GM23338 (cell line): ENCODE data around the gene KRT7. TPM values are rescaled to one million over a fixed set of nuclear protein-coding genes. Genes with fewer than 3 reads are reported as not detected.

Experiments
- ATAC-seq: fragments of 200-7000 bp; cut with Tn5 transposase; 3 replicates; pipeline ENCODE4 v1.9.1; 2020
- DNase-seq: peaks from one replicate; pipeline ENCODE4 v3.0.0-alpha.2; 2015; ENCODE audit warnings: low spot score
- H2AFZ ChIP-seq: fragments of 200-600 bp; sonication (generic); 2 replicates; pipeline ENCODE4 v1.8.0; 2016; ENCODE audit warnings: antibody characterized with exemption, mild to moderate bottlenecking, moderate library complexity
- H3F3A ChIP-seq: fragments of 200-600 bp; sonication (generic); replicated peaks from 2 replicates; pipeline ENCODE4 v1.8.0; 2017; ENCODE audit warnings: antibody characterized with exemption, mixed run types, low read depth
- H3K27ac ChIP-seq: fragments of 200-600 bp; sonication (generic); 2 replicates; pipeline ENCODE4 v1.6.1; 2016; ENCODE audit warnings: low read depth
- H3K27me3 ChIP-seq: fragments of 200-600 bp; sonication (generic); 2 replicates; pipeline ENCODE4 v1.8.0; 2016; ENCODE audit warnings: mild to moderate bottlenecking, mixed run types, moderate library complexity; ENCODE audit not compliant: insufficient read depth
- H3K36me3 ChIP-seq: fragments of 200-600 bp; sonication (generic); 2 replicates; pipeline ENCODE4 v1.8.0; 2016; ENCODE audit warnings: mild to moderate bottlenecking; ENCODE audit not compliant: insufficient read depth
- H3K4me1 ChIP-seq: fragments of 200-600 bp; sonication (generic); 2 replicates; pipeline ENCODE4 v1.8.0; 2016; ENCODE audit warnings: mild to moderate bottlenecking, moderate library complexity; ENCODE audit not compliant: insufficient read depth
- H3K4me2 ChIP-seq: fragments of 200-600 bp; sonication (generic); 2 replicates; pipeline ENCODE4 v1.7.1; 2017; ENCODE audit warnings: mixed run types
- H3K4me3 ChIP-seq: fragments of 200-600 bp; sonication (generic); 2 replicates; pipeline ENCODE4 v1.6.1; 2016; ENCODE audit warnings: mixed run types
- H3K79me2 ChIP-seq: fragments of 200-600 bp; sonication (generic); replicated peaks from 2 replicates; pipeline ENCODE4 v1.8.0; 2017; ENCODE audit warnings: mild to moderate bottlenecking; ENCODE audit not compliant: insufficient read depth
- H3K9me2 ChIP-seq: fragments of 200-600 bp; sonication (generic); 2 replicates; pipeline ENCODE4 v1.8.0; 2017; ENCODE audit not compliant: insufficient read depth
- H4K20me1 ChIP-seq: fragments of 200-600 bp; sonication (generic); replicated peaks from 2 replicates; pipeline ENCODE4 v1.8.0; 2017; ENCODE audit warnings: mild to moderate bottlenecking; ENCODE audit not compliant: insufficient read depth
- H3K27ac Mint-ChIP-seq: 2 replicates; pipeline ENCODE4 v1.8.0; 2020; ENCODE audit warnings: inconsistent platforms, mild to moderate bottlenecking, moderate library complexity, mixed read lengths
- H3K27me3 Mint-ChIP-seq: 3 replicates; pipeline ENCODE4 v1.8.0; 2022; ENCODE audit warnings: low read depth, mild to moderate bottlenecking, moderate library complexity, mixed read lengths, inconsistent platforms; ENCODE audit not compliant: insufficient read depth, poor library complexity
- H3K36me3 Mint-ChIP-seq: 3 replicates; pipeline ENCODE4 v1.8.0; 2021; ENCODE audit warnings: low read depth, mild to moderate bottlenecking, inconsistent platforms, moderate library complexity, mixed read lengths
- H3K4me1 Mint-ChIP-seq: 3 replicates; pipeline ENCODE4 v1.8.0; 2020; ENCODE audit warnings: mild to moderate bottlenecking, inconsistent platforms, mixed read lengths
- H3K4me3 Mint-ChIP-seq: 3 replicates; pipeline ENCODE4 v1.8.0; 2021; ENCODE audit warnings: moderate library complexity, mild to moderate bottlenecking, inconsistent platforms, mixed read lengths
- H3K9me3 Mint-ChIP-seq: 3 replicates; pipeline ENCODE4 v1.8.0; 2020; ENCODE audit warnings: moderate library complexity, mild to moderate bottlenecking, inconsistent platforms, mixed read lengths
- EZH2 ChIP-seq: fragments of 200-600 bp; sonication (generic); IDR thresholded peaks from one replicate; pipeline ENCODE4 v1.8.0; 2017; ENCODE audit warnings: antibody characterized with exemption, mild to moderate bottlenecking, low read depth; ENCODE audit not compliant: unreplicated experiment
- EZH2phosphoT487 ChIP-seq: fragments of 200-600 bp; sonication (generic); IDR thresholded peaks from one replicate; pipeline ENCODE4 v1.8.1; 2018; ENCODE audit warnings: antibody characterized with exemption; ENCODE audit not compliant: unreplicated experiment
- JUNB ChIP-seq: IDR thresholded peaks from one replicate; pipeline ENCODE4 v1.6.1; 2016; ENCODE audit warnings: antibody characterized with exemption; ENCODE audit not compliant: unreplicated experiment
- NANOG ChIP-seq: IDR thresholded peaks from 2 replicates; pipeline ENCODE4 v1.6.1; 2016; ENCODE audit warnings: antibody characterized with exemption, borderline replicate concordance
- STAT1 ChIP-seq: IDR thresholded peaks from one replicate; pipeline ENCODE4 v1.6.1; 2016; ENCODE audit warnings: antibody characterized with exemption; ENCODE audit not compliant: unreplicated experiment
- ZNF331 ChIP-seq: fragments of 250-450 bp; sonication (Bioruptor Pico); IDR thresholded peaks from 2 replicates; pipeline ENCODE4 v1.5.0; 2020; ENCODE audit warnings: low read depth, mild to moderate bottlenecking, moderate library complexity
- polyA plus RNA-seq: library from polyadenylated mRNA; unstranded; fragments of >200 nt; fragmentation: Nextera tagmentation; extraction: Ambion mirVana; gene quantifications from 2 replicates; pipeline ENCODE4 v1.2.1, GENCODE V29; 2016
- total RNA-seq: library from RNA; depleted of rRNA; stranded (reverse); fragments of >200 nt; shearing (Covaris generic); gene quantifications from 2 replicates; pipeline ENCODE4 v1.2.3, GENCODE V29; 2014
- TF ChIP-seq, protein P1 (sequence below), 2 experiments: fragments of 200-600 bp in 1 of 2; sonication (generic) in 1 of 2; conservative IDR thresholded peaks; 2 replicates each; pipeline versions ENCODE4 v1.5.1 to v1.6.1; 2016 to 2017; ENCODE audit warnings: antibody characterized with exemption in 2 of 2, low read depth in 2 of 2, mild to moderate bottlenecking in 2 of 2, moderate library complexity in 1 of 2
- TF ChIP-seq, protein P2 (sequence below): IDR thresholded peaks from one replicate; pipeline ENCODE4 v1.6.1; 2018; ENCODE audit warnings: antibody characterized with exemption; ENCODE audit not compliant: unreplicated experiment
- TF ChIP-seq, protein P3 (sequence below): fragments of 250-450 bp; sonication (Bioruptor Pico); IDR thresholded peaks from 2 replicates; pipeline ENCODE4 v1.5.0; 2020; ENCODE audit warnings: mild to moderate bottlenecking, moderate library complexity

Gene KRT7
- total and polyA plus RNA-seq, 2 experiments from 2014 or later: 6.5 to 9.4 TPM

DNA sequence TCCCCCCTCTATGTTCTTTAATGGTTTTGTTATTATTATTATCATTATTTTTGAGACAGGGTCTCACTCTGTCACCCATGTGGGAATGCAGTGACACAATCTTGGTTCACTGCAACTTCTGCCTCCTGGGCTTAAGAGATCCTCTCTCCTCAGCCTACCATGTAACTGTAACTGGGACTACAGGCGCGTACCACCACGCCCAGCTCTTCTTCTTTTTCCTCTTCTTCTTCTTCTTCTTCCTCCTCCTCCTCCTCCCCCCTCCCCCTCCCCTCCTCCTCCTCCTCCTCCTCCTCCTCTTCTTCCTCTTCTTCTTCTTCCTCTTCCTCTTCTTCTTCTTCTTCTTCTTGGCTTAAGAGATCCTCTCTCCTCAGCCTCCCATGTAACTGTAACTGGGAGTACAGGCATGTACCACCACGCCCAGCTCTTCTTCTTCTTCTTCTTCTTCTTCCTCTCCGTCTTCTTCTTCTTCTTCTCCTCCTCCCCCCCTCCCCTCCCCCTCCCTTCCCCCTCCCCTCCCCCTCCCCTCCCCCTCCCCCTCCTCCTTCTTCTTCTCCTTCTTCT, 5.4 kb upstream of the KRT7 start:
- Mint-ChIP-seq H3K4me1 (peaks cover 24% of the 10 kb centered on the region), H3K36me3 (no peaks in the 10 kb centered on the region), H3K27me3 (peaks cover 26% of the 10 kb centered on the region), H3K9me3 (no peaks in the 10 kb centered on the region), H3K4me3 (no peak overlapping the region), H3K27ac (no peak overlapping the region)
- Histone ChIP-seq H3K27me3 (peaks cover 18% of the 10 kb centered on the region), H3K27ac (no peak overlapping the region), H3K9me2 (no peaks in the 10 kb centered on the region), H2AFZ (no peak overlapping the region), H3K36me3 (no peaks in the 10 kb centered on the region), H3K4me1 (peaks cover 12% of the 10 kb centered on the region), H3K79me2 (no peaks in the 10 kb centered on the region), H3K4me2 (no peak overlapping the region), H3K4me3 (no peak overlapping the region), H4K20me1 (no peaks in the 10 kb centered on the region), H3F3A (no peaks in the 10 kb centered on the region)
- DNase-seq (no peak), ATAC-seq (no peak)
- no peak for TF ChIP-seq STAT1
- TF ChIP-seq, protein P1, sequence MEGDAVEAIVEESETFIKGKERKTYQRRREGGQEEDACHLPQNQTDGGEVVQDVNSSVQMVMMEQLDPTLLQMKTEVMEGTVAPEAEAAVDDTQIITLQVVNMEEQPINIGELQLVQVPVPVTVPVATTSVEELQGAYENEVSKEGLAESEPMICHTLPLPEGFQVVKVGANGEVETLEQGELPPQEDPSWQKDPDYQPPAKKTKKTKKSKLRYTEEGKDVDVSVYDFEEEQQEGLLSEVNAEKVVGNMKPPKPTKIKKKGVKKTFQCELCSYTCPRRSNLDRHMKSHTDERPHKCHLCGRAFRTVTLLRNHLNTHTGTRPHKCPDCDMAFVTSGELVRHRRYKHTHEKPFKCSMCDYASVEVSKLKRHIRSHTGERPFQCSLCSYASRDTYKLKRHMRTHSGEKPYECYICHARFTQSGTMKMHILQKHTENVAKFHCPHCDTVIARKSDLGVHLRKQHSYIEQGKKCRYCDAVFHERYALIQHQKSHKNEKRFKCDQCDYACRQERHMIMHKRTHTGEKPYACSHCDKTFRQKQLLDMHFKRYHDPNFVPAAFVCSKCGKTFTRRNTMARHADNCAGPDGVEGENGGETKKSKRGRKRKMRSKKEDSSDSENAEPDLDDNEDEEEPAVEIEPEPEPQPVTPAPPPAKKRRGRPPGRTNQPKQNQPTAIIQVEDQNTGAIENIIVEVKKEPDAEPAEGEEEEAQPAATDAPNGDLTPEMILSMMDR (conservative IDR thresholded peaks at IDR 0.05; ENCODE audit: low read depth in 2 of 2): no peak
- no peak for TF ChIP-seq ZNF331 (CRISPR knock-in tag)
- TF ChIP-seq JUNB: no peak
- no peak for TF ChIP-seq EZH2phosphoT487
- TF ChIP-seq, protein P2, sequence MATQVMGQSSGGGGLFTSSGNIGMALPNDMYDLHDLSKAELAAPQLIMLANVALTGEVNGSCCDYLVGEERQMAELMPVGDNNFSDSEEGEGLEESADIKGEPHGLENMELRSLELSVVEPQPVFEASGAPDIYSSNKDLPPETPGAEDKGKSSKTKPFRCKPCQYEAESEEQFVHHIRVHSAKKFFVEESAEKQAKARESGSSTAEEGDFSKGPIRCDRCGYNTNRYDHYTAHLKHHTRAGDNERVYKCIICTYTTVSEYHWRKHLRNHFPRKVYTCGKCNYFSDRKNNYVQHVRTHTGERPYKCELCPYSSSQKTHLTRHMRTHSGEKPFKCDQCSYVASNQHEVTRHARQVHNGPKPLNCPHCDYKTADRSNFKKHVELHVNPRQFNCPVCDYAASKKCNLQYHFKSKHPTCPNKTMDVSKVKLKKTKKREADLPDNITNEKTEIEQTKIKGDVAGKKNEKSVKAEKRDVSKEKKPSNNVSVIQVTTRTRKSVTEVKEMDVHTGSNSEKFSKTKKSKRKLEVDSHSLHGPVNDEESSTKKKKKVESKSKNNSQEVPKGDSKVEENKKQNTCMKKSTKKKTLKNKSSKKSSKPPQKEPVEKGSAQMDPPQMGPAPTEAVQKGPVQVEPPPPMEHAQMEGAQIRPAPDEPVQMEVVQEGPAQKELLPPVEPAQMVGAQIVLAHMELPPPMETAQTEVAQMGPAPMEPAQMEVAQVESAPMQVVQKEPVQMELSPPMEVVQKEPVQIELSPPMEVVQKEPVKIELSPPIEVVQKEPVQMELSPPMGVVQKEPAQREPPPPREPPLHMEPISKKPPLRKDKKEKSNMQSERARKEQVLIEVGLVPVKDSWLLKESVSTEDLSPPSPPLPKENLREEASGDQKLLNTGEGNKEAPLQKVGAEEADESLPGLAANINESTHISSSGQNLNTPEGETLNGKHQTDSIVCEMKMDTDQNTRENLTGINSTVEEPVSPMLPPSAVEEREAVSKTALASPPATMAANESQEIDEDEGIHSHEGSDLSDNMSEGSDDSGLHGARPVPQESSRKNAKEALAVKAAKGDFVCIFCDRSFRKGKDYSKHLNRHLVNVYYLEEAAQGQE: no peak
- TF ChIP-seq NANOG: no peak
- TF ChIP-seq, protein P3, sequence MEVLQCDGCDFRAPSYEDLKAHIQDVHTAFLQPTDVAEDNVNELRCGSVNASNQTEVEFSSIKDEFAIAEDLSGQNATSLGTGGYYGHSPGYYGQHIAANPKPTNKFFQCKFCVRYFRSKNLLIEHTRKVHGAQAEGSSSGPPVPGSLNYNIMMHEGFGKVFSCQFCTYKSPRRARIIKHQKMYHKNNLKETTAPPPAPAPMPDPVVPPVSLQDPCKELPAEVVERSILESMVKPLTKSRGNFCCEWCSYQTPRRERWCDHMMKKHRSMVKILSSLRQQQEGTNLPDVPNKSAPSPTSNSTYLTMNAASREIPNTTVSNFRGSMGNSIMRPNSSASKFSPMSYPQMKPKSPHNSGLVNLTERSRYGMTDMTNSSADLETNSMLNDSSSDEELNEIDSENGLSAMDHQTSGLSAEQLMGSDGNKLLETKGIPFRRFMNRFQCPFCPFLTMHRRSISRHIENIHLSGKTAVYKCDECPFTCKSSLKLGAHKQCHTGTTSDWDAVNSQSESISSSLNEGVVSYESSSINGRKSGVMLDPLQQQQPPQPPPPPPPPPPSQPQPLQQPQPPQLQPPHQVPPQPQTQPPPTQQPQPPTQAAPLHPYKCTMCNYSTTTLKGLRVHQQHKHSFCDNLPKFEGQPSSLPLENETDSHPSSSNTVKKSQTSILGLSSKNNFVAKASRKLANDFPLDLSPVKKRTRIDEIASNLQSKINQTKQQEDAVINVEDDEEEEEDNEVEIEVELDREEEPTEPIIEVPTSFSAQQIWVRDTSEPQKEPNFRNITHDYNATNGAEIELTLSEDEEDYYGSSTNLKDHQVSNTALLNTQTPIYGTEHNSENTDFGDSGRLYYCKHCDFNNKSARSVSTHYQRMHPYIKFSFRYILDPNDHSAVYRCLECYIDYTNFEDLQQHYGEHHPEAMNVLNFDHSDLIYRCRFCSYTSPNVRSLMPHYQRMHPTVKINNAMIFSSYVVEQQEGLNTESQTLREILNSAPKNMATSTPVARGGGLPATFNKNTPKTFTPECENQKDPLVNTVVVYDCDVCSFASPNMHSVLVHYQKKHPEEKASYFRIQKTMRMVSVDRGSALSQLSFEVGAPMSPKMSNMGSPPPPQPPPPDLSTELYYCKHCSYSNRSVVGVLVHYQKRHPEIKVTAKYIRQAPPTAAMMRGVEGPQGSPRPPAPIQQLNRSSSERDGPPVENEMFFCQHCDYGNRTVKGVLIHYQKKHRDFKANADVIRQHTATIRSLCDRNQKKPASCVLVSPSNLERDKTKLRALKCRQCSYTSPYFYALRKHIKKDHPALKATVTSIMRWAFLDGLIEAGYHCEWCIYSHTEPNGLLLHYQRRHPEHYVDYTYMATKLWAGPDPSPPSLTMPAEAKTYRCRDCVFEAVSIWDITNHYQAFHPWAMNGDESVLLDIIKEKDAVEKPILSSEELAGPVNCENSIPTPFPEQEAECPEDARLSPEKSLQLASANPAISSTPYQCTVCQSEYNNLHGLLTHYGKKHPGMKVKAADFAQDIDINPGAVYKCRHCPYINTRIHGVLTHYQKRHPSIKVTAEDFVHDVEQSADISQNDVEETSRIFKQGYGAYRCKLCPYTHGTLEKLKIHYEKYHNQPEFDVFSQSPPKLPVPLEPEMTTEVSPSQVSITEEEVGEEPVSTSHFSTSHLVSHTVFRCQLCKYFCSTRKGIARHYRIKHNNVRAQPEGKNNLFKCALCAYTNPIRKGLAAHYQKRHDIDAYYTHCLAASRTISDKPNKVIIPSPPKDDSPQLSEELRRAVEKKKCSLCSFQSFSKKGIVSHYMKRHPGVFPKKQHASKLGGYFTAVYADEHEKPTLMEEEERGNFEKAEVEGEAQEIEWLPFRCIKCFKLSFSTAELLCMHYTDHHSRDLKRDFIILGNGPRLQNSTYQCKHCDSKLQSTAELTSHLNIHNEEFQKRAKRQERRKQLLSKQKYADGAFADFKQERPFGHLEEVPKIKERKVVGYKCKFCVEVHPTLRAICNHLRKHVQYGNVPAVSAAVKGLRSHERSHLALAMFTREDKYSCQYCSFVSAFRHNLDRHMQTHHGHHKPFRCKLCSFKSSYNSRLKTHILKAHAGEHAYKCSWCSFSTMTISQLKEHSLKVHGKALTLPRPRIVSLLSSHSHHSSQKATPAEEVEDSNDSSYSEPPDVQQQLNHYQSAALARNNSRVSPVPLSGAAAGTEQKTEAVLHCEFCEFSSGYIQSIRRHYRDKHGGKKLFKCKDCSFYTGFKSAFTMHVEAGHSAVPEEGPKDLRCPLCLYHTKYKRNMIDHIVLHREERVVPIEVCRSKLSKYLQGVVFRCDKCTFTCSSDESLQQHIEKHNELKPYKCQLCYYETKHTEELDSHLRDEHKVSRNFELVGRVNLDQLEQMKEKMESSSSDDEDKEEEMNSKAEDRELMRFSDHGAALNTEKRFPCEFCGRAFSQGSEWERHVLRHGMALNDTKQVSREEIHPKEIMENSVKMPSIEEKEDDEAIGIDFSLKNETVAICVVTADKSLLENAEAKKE (CRISPR knock-in tag): no peak
- TF ChIP-seq EZH2: no peak
